Stomach smooth muscle (tissue), 2 donors: ENCODE results near the gene DCHS1.

Source experiments
- H3K27ac ChIP-seq: one replicate; pipeline ENCODE4 v1.7.0; 2013; ENCODE audit warnings: mild to moderate bottlenecking, low read length, inconsistent platforms
- H3K27me3 ChIP-seq, 2 donors: one replicate each; pipeline ENCODE4 v1.7.0; 2013; ENCODE audit warnings: low read length in 2 of 2; ENCODE audit not compliant: insufficient read depth in 2 of 2, control insufficient read depth in 1 of 2
- H3K36me3 ChIP-seq, 2 donors: one replicate each; pipeline ENCODE4 v1.7.0; 2013; ENCODE audit warnings: low read length in 2 of 2; ENCODE audit not compliant: control insufficient read depth in 2 of 2, insufficient read depth in 2 of 2
- H3K4me1 ChIP-seq: one replicate; pipeline ENCODE4 v1.7.0; 2013; ENCODE audit warnings: low read length; ENCODE audit not compliant: control insufficient read depth, insufficient read depth
- H3K4me3 ChIP-seq, 2 donors: one replicate each; pipeline ENCODE4 v1.7.0; 2013; ENCODE audit warnings: low read length in 2 of 2
- H3K9ac ChIP-seq, 2 donors: one replicate each; pipeline ENCODE4 v1.7.0; 2013; ENCODE audit warnings: low read length in 2 of 2, mild to moderate bottlenecking in 1 of 2
- H3K9me3 ChIP-seq, 2 donors: one replicate each; pipeline ENCODE4 v1.7.0; 2013; ENCODE audit warnings: low read length in 2 of 2; ENCODE audit not compliant: control insufficient read depth in 2 of 2
- donor health status: healthy.
- donor health status: Pancreatic carcinoma.

The DCHS1 gene

GRCh38 chr11:6587360-6587953 is 68.2 kb downstream of the DCHS1 start:
- Histone ChIP-seq H3K36me3 (peaks cover 0 to 5% of the 10 kb centered on the region in 2 donors), H3K4me1 (peaks cover 17% of the 10 kb centered on the region), H3K4me3 (peak overlapping the region; percentile 36), H3K27ac (peak overlapping the region; percentile 58), H3K9ac (peak overlapping the region; percentile 3 to 25), H3K9me3 (peaks cover 0 to 4% of the 10 kb centered on the region in 2 donors), H3K27me3 (no peaks in the 10 kb centered on the region)

GRCh38 chr11:6586434-6587359 is 68.9 kb downstream of the DCHS1 start:
- no peaks in the 10 kb centered on the region for H3K27me3 ChIP-seq
- peaks cover 0 to 4% of the 10 kb centered on the region in 2 donors for H3K9me3 ChIP-seq
- peaks cover 17% of the 10 kb centered on the region for H3K4me1 ChIP-seq
- no peak overlapping the region for H3K9ac ChIP-seq
- peak overlapping the region; percentile 58 for H3K27ac ChIP-seq
- no peaks in the 10 kb centered on the region for H3K36me3 ChIP-seq
- peak overlapping the region; percentile 22 to 47 for H3K4me3 ChIP-seq

DNA sequence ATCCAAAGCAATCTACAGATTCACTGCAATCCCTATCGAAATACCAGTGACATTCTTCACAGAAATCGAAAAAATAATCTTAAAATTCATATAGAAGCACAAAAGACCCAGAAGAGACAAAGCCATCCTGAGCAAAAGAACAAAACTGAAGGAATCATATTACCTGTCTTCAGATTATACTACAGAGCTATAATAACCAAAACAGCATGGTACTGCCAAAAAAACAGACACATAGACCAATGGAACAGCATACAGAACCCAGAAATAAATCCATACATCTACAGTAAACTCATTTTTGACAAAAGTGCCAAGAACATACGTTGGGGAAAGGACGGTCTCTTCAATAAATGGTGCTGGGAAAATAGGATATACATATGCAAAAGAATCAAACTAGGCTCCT is 71.1 kb downstream of the DCHS1 start:
- H3K4me1 ChIP-seq, result peaks cover 23% of the 10 kb centered on the region
- H3K4me3 ChIP-seq, result no peak overlapping the region
- H3K36me3 ChIP-seq, result no peaks in the 10 kb centered on the region
- no peak overlapping the region for H3K27ac ChIP-seq
- H3K9me3 ChIP-seq, result peaks cover 0 to 4% of the 10 kb centered on the region in 2 donors
- no peaks in the 10 kb centered on the region for H3K27me3 ChIP-seq
- H3K9ac ChIP-seq, result no peak overlapping the region

GRCh38 chr11:6583584-6583983 is 72.0 kb downstream of the DCHS1 start:
- no peaks in the 10 kb centered on the region for H3K27me3 ChIP-seq
- peaks cover 23% of the 10 kb centered on the region for H3K4me1 ChIP-seq
- peaks cover 0 to 4% of the 10 kb centered on the region in 2 donors for H3K9me3 ChIP-seq
- H3K27ac ChIP-seq, result no peak overlapping the region
- no peak overlapping the region for H3K9ac ChIP-seq
- no peaks in the 10 kb centered on the region for H3K36me3 ChIP-seq
- no peak overlapping the region for H3K4me3 ChIP-seq

- H3K9ac ChIP-seq, result no peak overlapping the region
- H3K4me3 ChIP-seq, result no peak overlapping the region
- peaks cover 0 to 4% of the 10 kb centered on the region in 2 donors for H3K9me3 ChIP-seq
- H3K27me3 ChIP-seq, result no peaks in the 10 kb centered on the region
- H3K27ac ChIP-seq, result no peak overlapping the region
- peaks cover 25% of the 10 kb centered on the region for H3K4me1 ChIP-seq
- no peaks in the 10 kb centered on the region for H3K36me3 ChIP-seq
Measured at GRCh38 chr11:6579681-6580080, 75.9 kb downstream of the DCHS1 start.

DNA sequence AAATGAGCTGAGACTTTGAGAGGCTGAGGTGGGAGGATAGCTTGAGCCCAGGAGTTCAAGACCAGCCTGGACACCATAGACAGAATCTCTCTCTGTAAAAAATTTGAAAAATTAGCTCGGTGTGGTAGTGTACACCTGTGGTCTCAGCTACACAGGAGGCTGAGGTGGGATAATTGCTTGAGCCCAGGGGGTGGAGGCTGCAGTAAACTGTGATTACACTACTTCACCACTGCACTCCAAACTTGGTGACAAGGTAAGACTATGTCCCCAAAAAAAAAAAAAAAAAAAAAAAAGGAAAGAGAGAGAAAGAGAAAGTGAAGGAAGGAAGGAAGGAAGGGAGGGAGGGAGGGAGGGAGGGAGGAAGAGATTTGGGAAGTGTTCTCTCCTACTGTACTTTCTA is 77.5 kb downstream of the DCHS1 start:
- no peaks in the 10 kb centered on the region for H3K9me3 ChIP-seq
- H3K36me3 ChIP-seq, result no peaks in the 10 kb centered on the region
- H3K4me3 ChIP-seq, result no peak overlapping the region
- no peaks in the 10 kb centered on the region for H3K27me3 ChIP-seq
- peaks cover 25% of the 10 kb centered on the region for H3K4me1 ChIP-seq
- peak overlapping the region; percentile 7 for H3K27ac ChIP-seq
- no peak overlapping the region for H3K9ac ChIP-seq

- Histone ChIP-seq H3K9me3 (no peaks in the 10 kb centered on the region), H3K36me3 (no peaks in the 10 kb centered on the region), H3K27me3 (no peaks in the 10 kb centered on the region), H3K4me3 (peak overlapping the region; percentile 2 to 23), H3K27ac (peak overlapping the region; percentile 90), H3K4me1 (peaks cover 34% of the 10 kb centered on the region), H3K9ac (peak overlapping the region; percentile 1 to 66)
Measured at GRCh38 chr11:6576471-6577373, 78.9 kb downstream of the DCHS1 start.

- Histone ChIP-seq H3K4me1 (peaks cover 35% of the 10 kb centered on the region), H3K9ac (no peak overlapping the region), H3K9me3 (no peaks in the 10 kb centered on the region), H3K4me3 (no peak overlapping the region), H3K36me3 (no peaks in the 10 kb centered on the region), H3K27ac (peak overlapping the region; percentile 90), H3K27me3 (no peaks in the 10 kb centered on the region)
Measured at GRCh38 chr11:6574816-6575715, 80.5 kb downstream of the DCHS1 start.

DNA sequence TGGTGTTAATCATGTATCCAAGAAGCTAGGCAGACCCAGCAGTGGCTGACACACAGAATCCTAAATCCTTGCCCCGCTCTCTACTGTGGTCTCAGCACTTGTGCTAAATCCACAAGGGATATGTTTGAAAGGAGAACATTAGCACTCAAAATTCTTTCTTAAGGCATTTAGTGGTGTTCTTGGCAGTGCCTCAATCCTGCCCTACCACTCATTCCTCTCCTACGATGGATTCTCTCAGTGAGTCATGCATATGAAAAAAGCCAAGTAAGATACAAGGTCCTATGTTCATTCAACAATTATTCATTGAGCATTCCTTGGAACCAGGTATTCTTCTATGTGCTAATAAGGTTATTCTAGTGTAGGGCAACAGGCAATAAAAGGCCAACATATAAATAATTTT is 83.4 kb downstream of the DCHS1 start:
- H3K36me3 ChIP-seq, result no peaks in the 10 kb centered on the region
- no peak overlapping the region for H3K9ac ChIP-seq
- H3K4me3 ChIP-seq, result no peak overlapping the region
- no peak overlapping the region for H3K27ac ChIP-seq
- peaks cover 38% of the 10 kb centered on the region for H3K4me1 ChIP-seq
- no peaks in the 10 kb centered on the region for H3K27me3 ChIP-seq
- H3K9me3 ChIP-seq, result no peaks in the 10 kb centered on the region
